ENCODE results near the gene HMOX2.

Gene HMOX2

GRCh38 chr16:4505356-4506147 lies 29.4 kb downstream of the HMOX2 start:
- no peak for DNase-seq (ENCODE audit: low read depth)

GRCh38 chr16:4506450-4506849 lies 30.3 kb downstream of the HMOX2 start:
- DNase-seq (ENCODE audit: low read depth) = peak; percentile 67

- DNase-seq (ENCODE audit: low read depth) = no peak
Observed at GRCh38 chr16:4507588-4508345, 31.6 kb downstream of the HMOX2 start.

GRCh38 chr16:4508806-4509205 lies 32.6 kb downstream of the HMOX2 start:
- no peak for DNase-seq (ENCODE audit: low read depth)

- DNase-seq (ENCODE audit: low read depth) = no peak
Observed at GRCh38 chr16:4509420-4509819, 33.2 kb downstream of the HMOX2 start.

- no peak for DNase-seq (ENCODE audit: low read depth)
Observed at GRCh38 chr16:4510131-4510530, 33.9 kb downstream of the HMOX2 start.

GRCh38 chr16:4510747-4511426 lies 34.7 kb downstream of the HMOX2 start:
- no peak for DNase-seq (ENCODE audit: low read depth)

GRCh38 chr16:4511441-4512082 lies 35.4 kb downstream of the HMOX2 start:
- DNase-seq (ENCODE audit: low read depth) = no peak

- no peak for DNase-seq (ENCODE audit: low read depth)
Observed at GRCh38 chr16:4512473-4512872, 36.3 kb downstream of the HMOX2 start.

GRCh38 chr16:4513086-4513860 lies 37.1 kb downstream of the HMOX2 start:
- DNase-seq (ENCODE audit: low read depth) = no peak

GRCh38 chr16:4513881-4514280 lies 37.7 kb downstream of the HMOX2 start:
- DNase-seq (ENCODE audit: low read depth) = no peak

- no peak for DNase-seq (ENCODE audit: low read depth)
Observed at GRCh38 chr16:4514606-4515005, 38.4 kb downstream of the HMOX2 start.

GRCh38 chr16:4515611-4516233 lies 39.5 kb downstream of the HMOX2 start:
- DNase-seq (ENCODE audit: low read depth) = no peak

GRCh38 chr16:4517812-4518680 lies 41.8 kb downstream of the HMOX2 start:
- DNase-seq (ENCODE audit: low read depth) = no peak

GRCh38 chr16:4519274-4520058 lies 43.3 kb downstream of the HMOX2 start:
- no peak for DNase-seq (ENCODE audit: low read depth)

GRCh38 chr16:4520913-4521312 lies 44.7 kb downstream of the HMOX2 start:
- DNase-seq (ENCODE audit: low read depth) = no peak

- no peak for DNase-seq (ENCODE audit: low read depth)
Observed at GRCh38 chr16:4522051-4522581, 45.9 kb downstream of the HMOX2 start.

GRCh38 chr16:4523686-4524085 lies 47.5 kb downstream of the HMOX2 start:
- no peak for DNase-seq (ENCODE audit: low read depth)

- no peak for DNase-seq (ENCODE audit: low read depth)
Observed at GRCh38 chr16:4524571-4524970, 48.4 kb downstream of the HMOX2 start.

All from stromal cell of bone marrow (primary cell).